GM18526 (cell line): ENCODE results near the gene OSBP.
A peak's percentile ranks its signal among the peaks of the same experiment; 100 is the strongest.

Experiments
- POLR2A ChIP-seq: IDR thresholded peaks from 3 replicates; pipeline ENCODE4 v1.6.1; 2011; ENCODE audit not compliant: insufficient read length; ENCODE audit errors: extremely low read depth

Gene OSBP

GRCh38 chr11:59615637-59616395, at the start of gene OSBP:
TSS of gene OSBP (minus strand) at chr11:59615774. CDS start at chr11:59615664, 110 bp downstream.
- peak; percentile 71 for TF ChIP-seq POLR2A

- TF ChIP-seq POLR2A = no peak
These were observed 45.0 kb upstream of the OSBP start for GRCh38 chr11:59660621-59661020.

GRCh38 chr11:59659981-59660380, 44.4 kb upstream of the OSBP start:
- TF ChIP-seq POLR2A = no peak

- TF ChIP-seq POLR2A = no peak
These were observed 42.5 kb upstream of the OSBP start for GRCh38 chr11:59658036-59658435.

GRCh38 chr11:59654893-59655292, 39.3 kb upstream of the OSBP start:
- no peak for TF ChIP-seq POLR2A

- no peak for TF ChIP-seq POLR2A
These were observed 31.8 kb upstream of the OSBP start for GRCh38 chr11:59647245-59647980.

- TF ChIP-seq POLR2A = no peak
These were observed 29.0 kb upstream of the OSBP start for GRCh38 chr11:59644528-59644927.

- no peak for TF ChIP-seq POLR2A
These were observed 27.8 kb upstream of the OSBP start for GRCh38 chr11:59643390-59643789.

GRCh38 chr11:59641156-59641555, 25.6 kb upstream of the OSBP start:
- TF ChIP-seq POLR2A = no peak

- TF ChIP-seq POLR2A = no peak
These were observed 14.9 kb upstream of the OSBP start for GRCh38 chr11:59630493-59630892.

GRCh38 chr11:59629996-59630395, 14.4 kb upstream of the OSBP start:
- no peak for TF ChIP-seq POLR2A

- no peak for TF ChIP-seq POLR2A
These were observed 10.1 kb upstream of the OSBP start for GRCh38 chr11:59625703-59626102.

GRCh38 chr11:59617876-59618275, 2.3 kb upstream of the OSBP start:
- TF ChIP-seq POLR2A = no peak

GRCh38 chr11:59616396-59616982, 915 bp upstream of the OSBP start:
- TF ChIP-seq POLR2A = peak; percentile 41

GRCh38 chr11:59615120-59615636, 396 bp downstream of the OSBP start:
- TF ChIP-seq POLR2A = no peak
